ENCODE measurements around the gene HIP1R. TPM values are rescaled to one million over a fixed set of nuclear protein-coding genes. Genes with fewer than 3 reads are reported as not detected.

The HIP1R gene
- total and polyA plus RNA-seq, 2 of the 8 experiments (the other 6 are each of a cell fraction or from before 2014, with no cell fraction given): 11.2 to 14.5 TPM

DNA sequence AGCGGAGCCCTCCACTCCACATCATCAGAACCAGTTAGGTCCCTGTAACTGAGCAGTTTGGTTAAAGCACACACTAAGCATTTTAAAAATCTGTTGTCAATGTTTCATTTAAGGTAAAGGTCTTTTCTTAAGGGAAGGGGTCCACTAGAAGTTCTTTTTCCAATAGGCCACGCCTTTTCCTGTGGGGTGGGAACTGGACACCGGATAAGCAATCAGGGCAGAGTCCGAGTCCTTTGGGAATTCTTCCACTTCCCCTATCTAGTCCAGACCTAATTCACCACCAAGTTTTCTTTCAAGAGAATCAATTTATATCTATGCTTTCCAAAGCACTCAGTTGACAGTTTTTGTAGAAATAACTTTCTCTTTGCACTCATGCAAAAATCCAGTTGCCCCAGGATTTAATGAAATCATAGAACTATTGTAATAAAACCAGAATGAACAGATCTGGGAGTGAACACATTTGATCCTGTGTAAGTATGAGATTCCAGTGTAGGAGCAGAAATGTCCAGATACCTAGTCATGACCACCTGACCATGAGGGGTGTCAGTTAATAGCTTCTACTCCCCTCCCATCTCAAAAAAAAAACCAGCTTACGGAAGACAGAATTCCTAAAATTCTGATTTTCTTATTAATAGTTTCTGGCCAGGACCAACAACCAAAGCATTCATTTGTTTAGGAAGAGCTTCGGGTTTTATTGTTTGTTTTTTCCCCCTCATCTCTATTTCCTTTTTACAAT, 49.0 kb downstream of the HIP1R start (continued):
- TF ChIP-seq TAF7 (optimal IDR thresholded peaks at IDR 0.05; ENCODE audit: borderline replicate concordance, low read depth, low read length) (no peak), SP4 (IDR thresholded peaks at IDR 0.05; ENCODE audit: low read length) (no peak), CHD7 (IDR thresholded peaks at IDR 0.05; ENCODE audit: insufficient replicate concordance, low read length) (no peak), CTBP2 (IDR thresholded peaks at IDR 0.05; ENCODE audit: borderline replicate concordance, insufficient read depth, insufficient read length, low read length) (no peak), ZNF274 (IDR thresholded peaks at IDR 0.05; ENCODE audit: borderline replicate concordance, extremely low read depth, low read length) (no peak)
- TF ChIP-seq, protein P1, sequence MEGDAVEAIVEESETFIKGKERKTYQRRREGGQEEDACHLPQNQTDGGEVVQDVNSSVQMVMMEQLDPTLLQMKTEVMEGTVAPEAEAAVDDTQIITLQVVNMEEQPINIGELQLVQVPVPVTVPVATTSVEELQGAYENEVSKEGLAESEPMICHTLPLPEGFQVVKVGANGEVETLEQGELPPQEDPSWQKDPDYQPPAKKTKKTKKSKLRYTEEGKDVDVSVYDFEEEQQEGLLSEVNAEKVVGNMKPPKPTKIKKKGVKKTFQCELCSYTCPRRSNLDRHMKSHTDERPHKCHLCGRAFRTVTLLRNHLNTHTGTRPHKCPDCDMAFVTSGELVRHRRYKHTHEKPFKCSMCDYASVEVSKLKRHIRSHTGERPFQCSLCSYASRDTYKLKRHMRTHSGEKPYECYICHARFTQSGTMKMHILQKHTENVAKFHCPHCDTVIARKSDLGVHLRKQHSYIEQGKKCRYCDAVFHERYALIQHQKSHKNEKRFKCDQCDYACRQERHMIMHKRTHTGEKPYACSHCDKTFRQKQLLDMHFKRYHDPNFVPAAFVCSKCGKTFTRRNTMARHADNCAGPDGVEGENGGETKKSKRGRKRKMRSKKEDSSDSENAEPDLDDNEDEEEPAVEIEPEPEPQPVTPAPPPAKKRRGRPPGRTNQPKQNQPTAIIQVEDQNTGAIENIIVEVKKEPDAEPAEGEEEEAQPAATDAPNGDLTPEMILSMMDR (IDR thresholded peaks at IDR 0.05; ENCODE audit: control extremely low read depth in 1 of 3, insufficient read depth in 1 of 3, low read depth in 1 of 3, low read length in 3 of 3): no peak
